Fibroblast of lung (primary cell): ENCODE measurements around the gene VPS13C.

Experiments used
- CTCF ChIP-seq, 2 donors: IDR thresholded peaks in 1 of 2; conservative IDR thresholded peaks in 1 of 2; 1 replicate in 1 of 2; 2 replicates in 1 of 2; pipeline ENCODE4 v1.5.1; 2011 to 2012; ENCODE audit warnings: low read length in 2 of 2, control low read depth in 1 of 2, inconsistent platforms in 1 of 2, low read depth in 1 of 2, mild to moderate bottlenecking in 1 of 2
- EZH2 ChIP-seq: IDR thresholded peaks from 2 replicates; pipeline ENCODE4 v1.5.1; 2012; ENCODE audit warnings: low read length, control low read depth, mild to moderate bottlenecking; ENCODE audit errors: missing control alignments

- TF ChIP-seq CTCF (conservative IDR thresholded peaks at IDR 0.05 in 1 of 2, IDR thresholded peaks at IDR 0.05 in 1 of 2; ENCODE audit: low read depth in 1 of 2, low read length in 2 of 2) = no peak
- no peak for TF ChIP-seq EZH2
Measured at GRCh38 chr15:62046078-62046743, 14.0 kb downstream of the VPS13C start.
